GM18873 (cell line): ENCODE results near the gene ZNF593.

Source experiments
- ATAC-seq: cut with Tn5 transposase; IDR thresholded peaks from one replicate; pipeline ENCODE4 v1.9.1; 2021; ENCODE audit warnings: mild to moderate bottlenecking, moderate library complexity, moderate number of reproducible peaks; ENCODE audit not compliant: unreplicated experiment, low FRiP score

The ZNF593 gene

GRCh38 chr1:26168410-26169197 is 1.1 kb upstream of the ZNF593 start, which contains the start of gene C1orf232:
Gene C1orf232 (minus strand): TSS chr1:26168963. CDS start chr1:26168499, 464 bp downstream.
- no peak for ATAC-seq

GRCh38 chr1:26169198-26169554 is 532 bp upstream of the ZNF593 start:
- ATAC-seq: no peak

- no peak for ATAC-seq
Measured at GRCh38 chr1:26170472-26170821, 739 bp downstream of the ZNF593 start.

GRCh38 chr1:26171084-26172072 is 1.7 kb downstream of the ZNF593 start, which contains the start of gene ZNF593OS:
Gene ZNF593OS (minus strand): TSS chr1:26171832. CDS start chr1:26171661, 171 bp downstream.
- no peak for ATAC-seq

- ATAC-seq: no peak
Measured at GRCh38 chr1:26175346-26175745, 5.6 kb downstream of the ZNF593 start.

- no peak for ATAC-seq
Measured at GRCh38 chr1:26177182-26177684, 7.5 kb downstream of the ZNF593 start, which contains the start of gene CNKSR1. Gene CNKSR1 (plus strand): TSS chr1:26177491. CDS start chr1:26177548, 57 bp downstream.

- no peak for ATAC-seq
Measured at GRCh38 chr1:26180010-26180506, 10.3 kb downstream of the ZNF593 start.

GRCh38 chr1:26181586-26182382 is 12.1 kb downstream of the ZNF593 start:
- no peak for ATAC-seq

- no peak for ATAC-seq
Measured at GRCh38 chr1:26182383-26182696, 12.6 kb downstream of the ZNF593 start.

GRCh38 chr1:26184086-26184485 is 14.4 kb downstream of the ZNF593 start:
- ATAC-seq: no peak

GRCh38 chr1:26184883-26185282 is 15.2 kb downstream of the ZNF593 start:
- no peak for ATAC-seq

GRCh38 chr1:26187882-26188281 is 18.2 kb downstream of the ZNF593 start:
- ATAC-seq: no peak

GRCh38 chr1:26188477-26188876 is 18.8 kb downstream of the ZNF593 start:
- no peak for ATAC-seq

- ATAC-seq: no peak
Measured at GRCh38 chr1:26189331-26189730, 19.6 kb downstream of the ZNF593 start.

- ATAC-seq: no peak
Measured at GRCh38 chr1:26189751-26190275, 20.1 kb downstream of the ZNF593 start.

- ATAC-seq: no peak
Measured at GRCh38 chr1:26190373-26190987, 20.8 kb downstream of the ZNF593 start, which contains the start of gene CATSPER4. Gene CATSPER4 (plus strand): TSS chr1:26190602. CDS start chr1:26190628, 26 bp downstream.

GRCh38 chr1:26191739-26192138 is 22.0 kb downstream of the ZNF593 start:
- ATAC-seq: no peak

GRCh38 chr1:26195805-26196204 is 26.1 kb downstream of the ZNF593 start:
- ATAC-seq: no peak

- ATAC-seq: no peak
Measured at GRCh38 chr1:26197301-26197700, 27.6 kb downstream of the ZNF593 start.
